Glomerular visceral epithelial cell (primary cell): ENCODE data around the gene SLC25A34.

Experiments
- DNase-seq: peaks from one replicate; pipeline ENCODE4 v3.0.0-alpha.2; 2016; ENCODE audit errors: extremely low spot score

Gene SLC25A34

DNA sequence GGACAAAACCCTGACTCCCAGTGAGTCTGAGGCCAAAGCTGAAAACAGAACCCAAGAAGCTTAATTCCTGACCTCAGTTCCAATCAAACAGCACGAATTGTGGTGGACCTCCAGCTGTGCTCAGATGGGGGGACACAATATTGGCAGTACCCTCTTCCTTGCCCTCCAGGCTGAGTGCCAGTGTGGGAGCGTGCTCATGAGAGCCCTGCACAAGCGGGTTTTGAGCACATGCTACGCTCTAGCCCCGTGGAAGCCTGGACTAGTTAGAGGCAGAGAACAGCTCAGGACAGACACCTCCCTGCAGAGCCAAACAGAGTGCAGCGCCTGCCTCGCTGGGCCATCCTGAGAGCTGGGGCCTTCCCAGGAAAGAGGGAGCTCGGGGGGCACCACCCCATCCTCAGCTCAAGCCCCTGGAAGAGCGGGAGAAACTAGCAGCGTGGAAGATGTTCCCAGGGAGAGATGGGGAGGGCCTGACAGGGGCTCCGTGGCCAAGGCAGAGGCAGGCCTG, 2.8 kb upstream of the SLC25A34 start:
- DNase-seq, result no peak

DNA sequence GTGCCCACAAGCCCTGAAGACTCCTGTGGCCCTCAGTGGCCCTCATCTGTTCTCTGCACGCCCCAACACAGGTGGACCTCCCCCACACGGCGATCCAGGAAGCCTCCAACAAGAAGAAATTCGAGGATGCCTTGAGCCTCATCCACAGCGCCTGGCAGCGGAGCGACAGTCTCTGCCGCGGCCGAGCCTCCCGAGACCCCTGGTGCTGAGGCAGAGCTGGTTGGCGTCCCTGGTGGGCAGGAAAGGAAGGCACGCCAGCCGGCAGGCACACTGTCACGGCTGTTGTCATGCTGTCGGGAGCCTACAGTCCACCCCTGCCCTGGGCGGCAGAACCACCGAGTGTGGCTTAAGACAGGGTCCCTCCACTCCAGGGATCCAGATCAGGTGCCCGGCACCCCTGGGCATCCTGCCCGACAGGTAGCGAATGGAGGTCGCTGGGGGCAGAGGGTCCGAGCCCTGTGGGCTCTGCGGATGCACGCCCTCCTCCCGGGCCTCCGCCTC, 2.3 kb upstream of the SLC25A34 start:
- DNase-seq, result no peak

DNA sequence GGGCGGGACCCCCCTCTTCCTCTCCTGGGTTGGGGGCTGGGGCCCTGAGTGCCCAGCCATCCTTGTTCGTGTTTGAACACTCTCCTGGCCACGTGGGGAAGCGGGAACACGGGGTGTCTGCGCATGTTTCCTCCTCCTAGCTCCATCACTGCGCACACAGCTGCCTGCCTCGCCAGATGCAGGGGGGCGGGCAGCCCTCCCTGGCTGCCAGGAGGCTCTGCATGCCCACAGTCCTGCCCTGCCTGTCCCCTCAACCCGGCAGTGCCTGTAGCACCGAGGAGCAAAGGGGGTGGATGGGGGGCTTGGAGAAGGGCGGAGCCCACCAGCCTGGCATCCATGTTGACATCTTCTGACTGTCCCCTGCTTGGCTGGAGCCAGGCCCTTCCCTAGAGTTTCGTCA, 1.8 kb upstream of the SLC25A34 start:
- no peak for DNase-seq

DNA sequence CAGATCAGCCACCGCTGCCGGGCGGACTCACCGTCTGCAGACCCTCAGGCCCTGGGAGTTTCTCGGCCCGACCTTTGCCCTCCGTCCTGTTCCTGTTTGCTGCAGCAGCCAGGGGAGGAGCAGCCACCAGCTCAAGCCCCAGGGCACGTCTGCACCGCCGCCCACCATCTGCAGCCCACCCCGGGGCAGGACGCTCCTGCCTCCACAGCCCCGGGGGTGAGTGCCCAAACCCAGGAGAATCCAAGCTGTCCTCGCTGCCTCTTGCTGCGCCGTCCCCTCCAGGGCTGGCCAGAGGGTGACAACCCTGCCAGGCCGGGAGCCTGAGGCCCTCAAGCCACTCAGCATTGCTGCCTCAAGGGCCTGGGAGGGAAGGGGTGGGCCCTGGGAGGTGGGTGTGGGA, 1.2 kb upstream of the SLC25A34 start:
- no peak for DNase-seq

DNA sequence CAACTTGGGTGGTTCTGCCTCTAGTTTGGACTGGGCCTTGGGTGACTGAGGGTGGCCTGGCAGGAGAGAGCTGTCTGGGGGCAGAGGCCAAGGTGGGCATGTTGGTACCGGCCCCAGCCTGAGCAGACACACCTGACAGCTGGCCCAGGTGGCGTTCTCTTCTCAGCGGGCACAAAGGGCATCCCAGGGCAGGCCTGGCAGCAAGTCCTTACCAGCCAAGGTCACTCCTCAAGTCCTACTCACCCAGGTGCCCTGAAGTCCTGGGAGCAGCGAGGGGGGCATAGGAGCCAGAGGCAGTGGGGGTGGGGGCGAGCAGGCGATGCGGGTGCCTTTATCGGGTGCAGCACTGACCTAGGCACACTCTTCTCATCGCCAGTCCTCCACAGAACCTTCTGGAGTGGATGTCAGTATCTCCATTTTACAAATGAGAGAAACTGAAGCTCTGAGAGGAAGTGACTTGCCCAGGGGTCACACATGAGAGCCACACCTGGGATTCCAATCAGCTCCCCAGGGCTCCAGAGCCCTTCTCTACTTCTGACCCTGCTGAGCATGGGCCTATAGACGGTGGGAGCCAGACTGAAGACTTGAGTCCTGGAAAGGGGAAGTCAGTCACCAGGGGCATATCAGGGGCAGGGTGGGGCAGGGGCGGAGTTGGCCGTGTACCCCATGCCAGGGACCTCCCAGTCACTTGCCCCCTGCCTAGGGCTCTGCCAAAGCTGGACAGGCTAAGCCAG, 587 bp upstream of the SLC25A34 start:
- no peak for DNase-seq

DNA sequence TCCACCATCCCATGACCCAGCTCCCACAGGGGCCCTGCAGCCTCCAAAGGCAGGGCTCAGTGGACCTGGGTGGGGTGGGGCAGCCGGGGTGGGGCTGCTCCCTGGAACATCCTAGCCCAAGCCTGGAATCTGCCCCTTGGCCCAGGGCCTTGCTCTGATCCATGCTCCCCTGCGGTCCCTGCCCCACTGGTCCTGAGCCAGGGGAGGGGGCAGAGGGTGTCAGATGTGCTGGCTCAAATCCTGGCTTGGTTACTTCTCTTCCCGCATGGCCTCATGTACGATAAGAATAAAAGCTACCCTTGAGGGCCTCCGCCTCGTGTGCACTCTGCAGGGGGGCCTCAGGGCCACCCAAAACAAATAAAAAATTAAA, 819 bp downstream of the SLC25A34 start:
- DNase-seq, result no peak

DNA sequence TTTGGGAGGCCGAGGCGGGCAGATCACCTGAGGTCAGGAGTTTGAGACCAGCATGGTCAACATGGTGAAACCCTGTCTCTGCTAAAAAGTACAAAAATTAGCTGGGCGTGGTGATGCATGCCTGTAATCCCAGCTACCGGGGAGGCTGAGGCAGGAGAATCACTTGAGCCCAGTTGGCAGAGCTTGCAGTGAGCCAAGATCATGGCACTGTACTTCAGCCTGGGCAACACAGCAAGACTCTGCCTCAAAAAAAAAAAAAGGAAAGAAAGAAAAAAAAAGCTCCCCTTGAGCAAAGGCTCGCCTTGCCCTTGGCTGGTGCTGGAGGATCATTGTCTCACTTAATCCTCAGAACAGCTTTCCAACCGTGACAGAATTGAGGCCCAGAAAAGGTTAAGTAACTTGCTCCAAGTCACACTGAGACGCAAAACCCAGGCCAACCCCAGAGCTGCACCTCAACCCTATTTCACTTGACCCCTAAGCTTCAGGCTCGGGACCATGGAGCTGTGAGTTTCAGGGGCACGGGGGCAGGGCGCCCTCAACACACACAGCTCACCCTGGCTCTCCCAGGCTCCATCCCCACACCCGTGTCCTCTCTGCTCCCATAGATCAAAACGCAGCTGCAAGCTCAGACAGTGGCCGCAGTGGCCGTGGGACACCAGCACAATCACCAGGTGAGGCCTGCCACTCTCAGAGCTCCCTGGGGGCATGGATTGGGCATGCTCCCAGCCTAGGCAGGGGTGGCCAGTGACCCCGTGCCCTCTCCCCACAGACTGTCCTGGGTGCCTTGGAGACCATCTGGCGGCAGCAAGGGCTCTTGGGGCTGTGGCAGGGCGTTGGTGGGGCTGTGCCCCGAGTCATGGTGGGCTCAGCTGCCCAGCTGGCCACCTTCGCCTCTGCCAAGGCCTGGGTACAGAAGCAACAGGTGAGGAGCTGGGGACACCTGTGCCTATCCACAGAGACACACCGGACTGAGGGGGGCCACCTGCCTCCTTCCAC, 1.6 kb downstream of the SLC25A34 start:
- no peak for DNase-seq

DNA sequence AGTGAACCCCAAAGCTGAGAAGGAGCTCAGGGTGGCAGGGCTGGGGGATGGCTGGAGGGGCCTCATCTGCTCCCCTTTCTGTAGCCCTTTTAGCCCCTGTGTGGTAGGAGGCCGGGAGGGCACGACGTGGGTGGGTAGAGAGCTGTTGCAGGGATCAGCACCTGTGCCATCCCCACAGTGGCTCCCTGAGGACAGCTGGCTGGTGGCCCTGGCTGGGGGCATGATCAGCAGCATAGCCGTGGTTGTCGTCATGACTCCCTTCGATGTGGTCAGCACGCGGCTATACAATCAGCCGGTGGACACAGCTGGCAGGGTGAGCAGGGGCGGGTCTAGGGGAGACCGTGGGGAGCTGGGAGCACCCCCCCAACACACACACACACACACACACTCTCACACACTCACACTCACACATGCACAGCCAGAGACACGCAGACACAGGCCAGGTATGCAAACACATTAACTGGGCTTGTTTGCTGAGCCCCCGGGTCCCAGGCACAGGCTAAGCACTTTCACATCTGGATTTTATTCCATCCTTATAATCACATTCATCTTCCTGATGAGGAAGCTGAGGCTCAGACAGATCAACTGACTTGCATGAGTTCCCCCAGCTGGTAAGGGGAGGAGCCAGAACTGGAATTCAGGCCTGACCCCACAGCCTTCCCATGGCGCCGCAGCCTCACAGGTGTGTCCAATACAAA, 2.5 kb downstream of the SLC25A34 start:
- DNase-seq, result no peak

DNA sequence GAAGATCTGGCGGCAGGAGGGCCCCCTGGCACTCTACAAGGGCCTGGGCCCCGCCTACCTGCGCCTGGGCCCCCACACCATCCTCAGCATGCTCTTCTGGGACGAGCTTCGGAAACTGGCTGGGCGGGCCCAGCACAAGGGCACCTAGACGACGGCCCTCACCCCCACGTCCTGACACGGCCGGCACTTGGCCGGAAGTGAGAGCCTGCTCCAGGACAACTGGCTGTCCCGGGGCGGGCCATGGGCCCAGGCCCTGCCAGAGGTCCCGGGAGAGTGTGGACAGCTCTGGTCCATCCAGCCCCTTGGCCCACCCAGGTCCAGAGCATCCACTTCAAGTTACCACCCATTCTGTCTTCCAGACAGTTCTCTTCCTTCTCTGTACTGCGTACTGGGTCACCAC, 3.2 kb downstream of the SLC25A34 start:
- DNase-seq, result no peak

DNA sequence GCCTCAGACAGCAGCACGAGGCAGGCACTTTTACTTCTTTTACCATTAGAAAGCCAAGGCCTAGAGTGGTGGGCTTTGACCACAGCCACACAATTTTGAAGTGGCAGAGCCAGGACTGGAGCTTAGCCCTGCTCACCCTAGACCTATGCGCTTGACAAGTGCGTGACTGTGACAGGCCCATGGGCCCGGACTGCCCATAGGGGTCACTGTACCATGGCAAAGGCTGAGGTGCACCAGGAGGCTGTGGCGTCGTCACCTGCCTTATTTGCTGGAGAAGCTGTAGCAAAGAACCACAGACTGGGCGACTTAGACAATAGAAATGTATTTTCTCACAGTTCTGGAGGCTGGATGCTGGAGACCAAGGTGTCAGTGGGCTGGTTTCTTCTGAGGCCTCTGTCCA, 3.7 kb downstream of the SLC25A34 start:
- DNase-seq, result no peak

DNA sequence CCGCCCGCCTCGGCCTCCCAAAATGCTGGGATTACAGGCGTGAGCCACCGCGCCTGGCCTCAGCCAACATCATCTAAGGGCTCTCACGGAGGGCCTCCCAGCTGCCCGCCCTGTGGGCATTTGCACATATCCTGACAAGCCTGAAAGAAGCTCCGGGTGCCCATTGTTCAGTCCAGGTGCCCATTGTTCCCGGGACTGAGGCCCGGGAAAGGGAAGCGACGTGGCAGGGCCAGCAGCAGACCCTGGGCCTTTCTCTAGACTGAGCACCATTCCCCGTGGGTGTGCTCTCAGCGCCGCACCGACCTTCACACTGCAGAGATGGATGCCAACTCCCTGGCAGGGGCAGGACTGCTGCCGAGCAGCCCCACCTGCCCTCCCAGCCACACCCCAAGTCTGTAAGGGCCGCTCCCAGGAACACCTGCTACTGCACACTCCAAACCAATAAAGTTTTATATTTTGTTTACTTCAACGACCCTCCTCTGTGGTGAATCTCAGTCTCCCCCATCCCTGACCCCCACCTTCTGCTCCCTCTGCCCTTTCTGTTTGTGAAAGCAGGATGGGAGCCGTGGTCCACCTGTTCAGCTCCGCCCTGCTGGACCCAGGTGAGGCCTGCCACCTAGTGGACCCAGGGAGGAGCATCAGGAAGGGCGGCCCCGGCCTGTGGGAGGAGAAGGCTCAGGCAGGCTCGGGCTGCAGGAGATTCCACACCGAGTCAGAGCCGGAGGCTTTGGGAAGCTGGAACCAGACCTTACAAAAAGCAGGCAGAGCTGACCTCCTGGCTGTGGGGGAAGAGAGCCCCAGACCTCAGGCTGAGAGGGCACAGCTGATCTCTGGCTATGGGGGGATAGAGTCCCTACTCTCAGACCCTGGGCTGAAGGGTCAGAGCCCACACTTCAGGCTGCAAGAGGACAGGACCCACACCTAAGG, 5.1 kb downstream of the SLC25A34 start:
- peak; percentile 81 for DNase-seq

DNA sequence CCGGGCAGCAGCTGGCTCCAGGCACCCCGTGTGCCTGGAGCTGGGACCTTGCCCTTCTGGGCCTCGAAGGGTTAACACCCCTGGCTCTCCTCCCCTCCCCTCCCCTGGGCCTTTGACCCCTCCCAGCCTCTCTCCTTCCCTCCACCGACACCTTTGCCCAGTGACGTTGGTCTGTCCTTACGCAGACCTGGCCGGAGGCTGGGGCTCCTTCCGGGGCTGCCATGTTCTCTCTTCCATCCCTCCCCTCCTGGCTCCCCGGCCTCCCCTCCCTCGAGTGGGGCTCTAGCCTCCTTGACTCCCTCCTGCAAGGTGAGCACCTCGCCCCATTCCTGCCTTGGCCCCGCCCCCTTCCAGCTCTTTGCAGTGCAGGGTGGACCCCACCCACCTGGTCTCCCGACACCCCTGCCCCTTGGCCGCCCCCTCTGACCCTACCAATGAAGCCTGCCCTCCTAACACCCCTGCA, 6.3 kb downstream of the SLC25A34 start, which contains the start of gene TMEM82:
Gene TMEM82, plus strand, starts transcription at position 161 of the 463 bp plus-strand sequence. Its CDS starts 61 bp downstream, at position 222.
- DNase-seq, result no peak

DNA sequence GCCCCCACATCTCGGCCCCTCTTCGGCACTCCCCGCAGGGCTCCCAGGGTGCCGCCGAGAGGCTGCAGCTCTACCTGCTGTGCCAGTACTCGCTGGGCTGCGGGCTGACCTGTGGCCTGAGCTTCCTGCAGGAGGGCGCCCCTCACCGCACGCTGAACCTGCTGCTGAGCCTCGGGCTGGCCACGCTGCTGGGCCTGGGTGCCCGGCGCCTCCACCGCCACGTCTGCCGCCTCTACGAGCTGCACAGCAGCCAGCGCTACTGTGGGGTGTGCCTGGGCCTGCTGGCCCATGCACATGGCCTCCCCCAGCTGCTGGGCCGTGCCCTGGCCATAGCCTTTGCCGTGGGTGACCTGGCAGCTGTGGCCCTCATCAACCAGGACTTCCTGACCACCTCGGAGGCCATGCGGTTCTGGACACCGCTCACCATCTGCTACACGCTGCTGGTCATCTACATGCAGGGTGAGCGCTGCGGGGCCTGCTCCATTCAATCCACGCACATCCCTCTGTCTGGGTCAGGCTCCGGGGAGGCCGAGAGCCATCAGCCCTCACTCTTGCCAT, 8.1 kb downstream of the SLC25A34 start:
- DNase-seq, result no peak

DNA sequence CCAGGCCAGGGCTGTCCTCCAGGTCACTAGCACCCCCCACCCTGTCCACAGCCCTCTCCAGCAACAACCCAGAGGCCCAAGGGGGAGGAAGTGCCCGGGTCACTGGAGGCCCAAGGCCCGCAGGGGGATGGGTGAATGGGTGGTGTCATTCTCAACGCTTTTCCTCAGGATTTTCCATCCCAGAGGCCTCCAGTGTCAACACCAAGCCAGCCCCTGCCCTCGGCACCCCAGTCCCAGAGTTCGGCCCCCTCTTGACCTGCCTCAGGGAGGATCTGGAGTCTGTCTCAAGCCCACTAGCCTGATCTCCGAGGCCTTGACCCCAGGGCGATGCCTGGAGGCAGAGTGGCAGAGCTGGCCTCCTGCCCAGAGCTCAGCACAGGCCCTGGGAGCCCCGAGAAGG, 11.3 kb downstream of the SLC25A34 start:
- DNase-seq, result no peak

DNA sequence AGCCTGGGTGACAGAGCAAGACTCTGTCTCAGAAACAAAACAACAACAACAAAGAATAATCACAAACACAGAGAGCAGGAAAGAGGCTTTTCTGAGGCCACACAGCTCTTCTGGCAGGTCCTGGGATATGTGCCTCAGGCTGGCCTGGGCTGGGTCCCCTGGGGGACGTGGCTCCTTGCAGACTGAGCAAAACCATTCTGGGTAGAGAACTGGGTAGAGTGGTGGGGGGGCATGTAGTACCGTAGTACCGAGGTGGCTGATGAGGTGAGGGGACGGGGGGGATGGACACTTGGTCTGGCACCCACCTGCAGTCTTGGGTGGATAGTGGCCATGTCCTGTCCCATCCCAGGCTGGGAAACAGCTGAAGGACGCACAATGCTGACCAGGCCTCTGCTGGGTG, 12.2 kb downstream of the SLC25A34 start:
- DNase-seq, result no peak

DNA sequence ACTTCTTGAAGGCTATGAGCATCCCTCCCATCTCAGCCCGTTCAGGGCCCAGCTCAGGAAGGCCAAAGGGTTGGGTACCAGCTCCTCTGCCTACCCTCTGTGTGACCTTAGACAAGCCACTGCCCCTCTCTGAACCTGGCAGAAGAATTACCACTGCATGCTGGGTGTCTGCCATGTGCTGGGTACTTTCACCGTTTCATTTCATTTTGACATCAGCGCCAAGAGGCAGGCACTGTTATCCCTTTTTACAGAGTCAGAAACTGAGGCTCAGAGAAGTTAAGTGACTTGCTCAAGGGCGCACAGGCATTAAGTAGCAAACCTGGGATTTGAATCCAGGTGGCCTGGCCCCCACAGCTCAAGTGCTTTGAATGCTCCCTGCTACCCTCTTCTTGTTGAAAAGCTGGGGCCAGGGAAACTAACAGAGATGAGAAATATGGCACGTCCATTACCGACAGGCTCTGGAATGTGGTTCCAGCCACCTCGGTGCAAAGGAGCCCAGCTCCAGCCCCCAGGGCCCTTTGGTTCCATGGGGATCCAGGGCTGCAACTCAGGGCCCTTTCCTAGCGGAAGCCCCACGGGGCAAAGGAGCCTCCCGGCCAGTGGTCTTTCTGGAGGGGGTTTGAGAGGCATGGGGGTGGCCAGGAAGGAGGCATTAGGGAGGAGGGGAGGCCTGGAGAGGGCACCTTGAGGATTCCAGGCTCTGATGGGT, 12.8 kb downstream of the SLC25A34 start:
- no peak for DNase-seq

DNA sequence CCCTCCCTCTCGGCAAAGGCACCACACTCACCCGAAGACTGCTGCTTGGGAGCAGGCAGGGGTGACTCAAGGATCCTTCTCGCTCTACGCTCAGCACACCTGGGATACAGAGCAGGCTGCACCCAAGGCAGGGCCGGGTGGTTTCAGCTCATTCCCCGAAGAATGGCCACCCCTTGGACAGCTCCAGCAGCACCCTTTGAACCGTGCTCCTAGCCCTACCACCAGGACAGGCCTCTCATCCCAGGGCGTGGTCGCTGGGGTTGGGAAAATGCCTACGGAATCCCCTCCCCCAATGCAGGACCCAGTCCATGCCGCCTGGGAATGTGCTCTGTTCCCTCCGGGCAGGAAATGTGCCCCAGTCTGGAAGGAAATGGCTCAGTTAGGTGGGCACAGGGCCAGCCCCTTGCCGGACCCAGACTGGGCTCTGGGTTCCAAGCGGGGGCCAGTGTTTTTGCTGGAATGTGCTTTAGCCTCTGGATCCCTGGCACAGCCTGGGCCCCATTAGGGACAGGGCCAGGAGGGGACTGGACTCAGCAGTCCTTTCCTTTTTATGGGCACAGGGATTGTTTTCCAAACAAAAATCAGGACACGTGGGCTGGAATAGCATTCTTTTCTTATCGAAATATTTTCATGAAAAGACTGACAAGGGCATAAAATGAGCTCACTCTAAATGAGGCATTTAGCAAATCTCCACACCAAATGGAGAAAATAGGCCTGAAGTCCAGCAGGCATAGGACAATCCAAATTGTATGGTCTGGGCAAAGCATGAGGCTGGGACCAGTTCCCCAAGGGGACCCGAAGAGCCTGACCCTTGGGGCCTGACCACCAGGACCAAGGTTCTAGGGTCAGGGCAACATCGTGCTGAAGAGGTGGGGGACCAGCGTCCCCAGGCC, 13.6 kb downstream of the SLC25A34 start:
- no peak for DNase-seq

DNA sequence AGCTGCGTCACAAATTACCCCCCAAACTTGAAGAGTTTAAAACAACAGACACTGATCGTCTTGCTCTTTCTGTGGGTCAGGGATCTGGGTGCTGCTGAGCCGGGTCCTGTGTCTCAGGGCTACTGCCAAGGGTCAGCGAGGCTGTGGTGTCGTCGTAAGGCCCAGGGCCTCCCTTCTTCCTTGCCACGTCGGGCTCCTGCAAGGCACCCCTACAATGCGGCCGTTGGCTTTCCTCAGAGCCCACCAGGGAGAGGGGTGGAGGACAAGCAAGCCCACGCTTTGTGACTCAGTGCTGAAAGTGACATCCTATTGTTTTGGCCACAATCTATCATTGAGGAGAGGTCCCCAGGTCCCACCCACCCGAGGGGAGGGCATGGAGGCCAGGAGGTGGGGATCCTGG, 14.9 kb downstream of the SLC25A34 start:
- no peak for DNase-seq

DNA sequence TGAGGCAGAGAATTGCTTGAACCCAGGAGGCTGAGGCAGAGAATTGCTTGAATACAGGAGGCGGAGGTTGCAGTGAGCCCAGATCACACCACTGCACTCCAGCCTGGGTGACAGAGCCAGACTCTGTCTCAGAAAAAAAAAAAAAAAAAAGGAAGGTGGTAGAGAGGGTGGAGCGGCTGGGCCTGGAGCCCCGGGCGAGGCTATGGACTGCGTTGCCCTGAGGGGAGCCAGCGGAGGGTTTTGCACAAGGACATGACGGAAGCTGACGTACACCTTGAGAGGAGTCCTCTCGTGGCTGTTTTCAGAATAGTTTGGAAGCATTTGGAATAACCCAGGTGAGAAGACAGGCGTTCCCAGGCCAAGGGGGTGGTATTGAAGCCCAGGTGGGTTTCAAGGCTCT, 15.7 kb downstream of the SLC25A34 start:
- no peak for DNase-seq
